Progenitor cell of endocrine pancreas (in vitro differentiated cells): ENCODE measurements around the gene ZFR2. TPM values are rescaled to one million over a fixed set of nuclear protein-coding genes. Genes with fewer than 3 reads are reported as not detected.

Source experiments
- DNase-seq: peaks from one replicate; pipeline ENCODE4 v3.0.0; 2021; ENCODE audit warnings: low spot score; ENCODE audit not compliant: unreplicated experiment
- H3K27ac Mint-ChIP-seq: 2 replicates; pipeline ENCODE4 v1.8.0; 2021; ENCODE audit warnings: mild to moderate bottlenecking, moderate library complexity, mixed read lengths
- H3K27me3 Mint-ChIP-seq: 2 replicates; pipeline ENCODE4 v1.8.0; 2021; ENCODE audit warnings: mixed read lengths
- H3K36me3 Mint-ChIP-seq: 2 replicates; pipeline ENCODE4 v1.8.0; 2022; ENCODE audit warnings: mixed read lengths; ENCODE audit not compliant: insufficient read depth
- H3K4me1 Mint-ChIP-seq: 2 replicates; pipeline ENCODE4 v1.8.0; 2021; ENCODE audit warnings: low read depth, mixed read lengths
- H3K4me3 Mint-ChIP-seq: 2 replicates; pipeline ENCODE4 v1.8.0; 2021; ENCODE audit warnings: low read depth, mild to moderate bottlenecking, moderate library complexity, mixed read lengths
- H3K9me3 Mint-ChIP-seq: 2 replicates; pipeline ENCODE4 v1.8.0; 2021; ENCODE audit warnings: low read depth, mixed read lengths
- CTCF ChIP-seq: fragments of 200-600 bp; sonication (generic); IDR thresholded peaks from one replicate; pipeline ENCODE4 v1.5.0; 2021; ENCODE audit warnings: antibody characterized with exemption, mild to moderate bottlenecking; ENCODE audit not compliant: unreplicated experiment
- total RNA-seq: library from RNA; stranded (reverse); gene quantifications from 2 replicates; pipeline ENCODE4 v1.2.1, GENCODE V29; 2021

Gene ZFR2
- total RNA-seq, 1 donor from 2014 or later = 3.5 TPM

GRCh38 chr19:3782903-3783302 lies 85.9 kb downstream of the ZFR2 start:
- no peak for TF ChIP-seq CTCF
- peaks cover 11% of the 10 kb centered on the region for H3K9me3 Mint-ChIP-seq
- no peak for DNase-seq
- H3K4me3 Mint-ChIP-seq = no peak overlapping the region
- H3K36me3 Mint-ChIP-seq = peaks cover 5% of the 10 kb centered on the region
- H3K27me3 Mint-ChIP-seq = peaks cover 30% of the 10 kb centered on the region
- no peak overlapping the region for H3K27ac Mint-ChIP-seq
- no peaks in the 10 kb centered on the region for H3K4me1 Mint-ChIP-seq

DNA sequence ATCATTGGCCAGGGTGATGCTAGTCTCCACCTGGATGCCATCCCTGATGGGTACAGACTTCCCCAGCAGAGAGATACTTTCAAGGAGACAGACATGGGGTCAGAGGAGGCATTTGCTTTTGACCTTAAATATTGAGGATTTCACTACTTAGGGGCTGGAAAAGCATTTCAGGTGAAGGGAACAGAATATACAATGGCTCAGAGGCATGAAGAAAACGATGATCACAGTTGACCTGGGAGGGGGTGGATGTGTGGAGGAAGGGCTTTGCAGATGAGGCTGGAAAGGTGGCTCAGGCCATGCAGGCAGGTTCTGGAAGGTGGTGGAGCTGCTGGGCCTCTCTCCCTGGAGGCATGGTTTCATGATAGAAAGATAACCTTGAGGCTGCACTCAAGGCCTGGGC lies 86.5 kb downstream of the ZFR2 start:
- no peak for TF ChIP-seq CTCF
- Mint-ChIP-seq H3K4me3 (no peak overlapping the region), H3K9me3 (peaks cover 11% of the 10 kb centered on the region), H3K36me3 (peaks cover 5% of the 10 kb centered on the region), H3K4me1 (no peaks in the 10 kb centered on the region), H3K27me3 (peaks cover 27% of the 10 kb centered on the region), H3K27ac (no peak overlapping the region)
- DNase-seq = no peak

DNA sequence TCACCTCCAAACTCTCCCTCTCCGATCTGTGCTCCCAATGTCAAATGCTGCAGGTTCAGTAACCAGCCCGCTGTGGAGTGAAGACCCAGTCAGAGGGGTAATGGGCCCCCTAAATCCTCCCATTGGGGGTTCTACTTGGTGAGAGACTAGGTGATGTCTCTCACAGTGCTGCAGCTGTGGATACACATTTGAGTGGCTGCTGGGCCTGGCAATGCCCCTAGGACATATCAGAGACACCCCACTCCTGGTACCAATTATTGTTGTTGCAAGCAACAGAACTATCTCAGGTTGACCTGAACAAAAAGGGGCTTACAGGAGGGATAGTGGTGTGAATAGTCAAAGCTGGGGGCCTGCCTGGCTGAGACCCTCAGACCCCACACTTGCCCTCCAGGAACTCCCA lies 87.2 kb downstream of the ZFR2 start:
- H3K9me3 Mint-ChIP-seq = peaks cover 11% of the 10 kb centered on the region
- H3K27ac Mint-ChIP-seq = no peak overlapping the region
- H3K4me3 Mint-ChIP-seq = no peak overlapping the region
- no peak for TF ChIP-seq CTCF
- H3K4me1 Mint-ChIP-seq = no peaks in the 10 kb centered on the region
- peaks cover 5% of the 10 kb centered on the region for H3K36me3 Mint-ChIP-seq
- H3K27me3 Mint-ChIP-seq = peaks cover 22% of the 10 kb centered on the region
- DNase-seq = no peak

GRCh38 chr19:3780786-3781304 lies 88.0 kb downstream of the ZFR2 start:
- Mint-ChIP-seq H3K36me3 (peaks cover 5% of the 10 kb centered on the region), H3K4me1 (no peaks in the 10 kb centered on the region), H3K9me3 (peaks cover 11% of the 10 kb centered on the region), H3K27me3 (peaks cover 20% of the 10 kb centered on the region), H3K27ac (no peak overlapping the region), H3K4me3 (no peak overlapping the region)
- TF ChIP-seq CTCF = no peak
- DNase-seq = no peak

- Mint-ChIP-seq H3K27me3 (peaks cover 6% of the 10 kb centered on the region), H3K4me3 (no peak overlapping the region), H3K36me3 (peaks cover 5% of the 10 kb centered on the region), H3K9me3 (peaks cover 11% of the 10 kb centered on the region), H3K4me1 (no peaks in the 10 kb centered on the region), H3K27ac (no peak overlapping the region)
- no peak for DNase-seq
- no peak for TF ChIP-seq CTCF
Observed at GRCh38 chr19:3778899-3779723, 89.7 kb downstream of the ZFR2 start.
